CD4-positive, alpha-beta T cell treated with Interleukin-4 for 1 hour (primary cell): ENCODE measurements around the gene FSD1L.

Experiments
- DNase-seq, 2 donors: peaks; one replicate each; pipeline ENCODE4 v3.0.0-alpha.2; 2020 to 2022

FSD1L gene

DNA sequence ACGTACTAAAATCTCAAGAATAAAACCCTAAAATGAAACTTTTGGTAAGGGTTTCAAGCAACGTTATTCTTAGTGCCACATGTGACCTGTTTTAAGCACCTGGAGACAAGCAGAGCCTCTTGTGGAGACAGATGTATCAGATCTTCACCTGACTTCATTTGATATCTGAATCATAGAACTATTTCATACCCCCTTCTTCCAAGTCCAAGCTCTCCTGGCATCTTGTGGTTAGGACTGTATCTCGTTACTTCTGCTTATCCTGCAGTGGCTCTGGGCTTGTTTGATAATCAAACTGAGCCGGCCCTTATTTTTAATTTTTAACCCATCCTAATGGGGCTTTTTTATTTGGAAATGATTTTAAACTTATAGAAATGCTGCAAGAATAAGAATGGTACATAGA is 11.1 kb upstream of the FSD1L start:
- DNase-seq, result no peak

DNA sequence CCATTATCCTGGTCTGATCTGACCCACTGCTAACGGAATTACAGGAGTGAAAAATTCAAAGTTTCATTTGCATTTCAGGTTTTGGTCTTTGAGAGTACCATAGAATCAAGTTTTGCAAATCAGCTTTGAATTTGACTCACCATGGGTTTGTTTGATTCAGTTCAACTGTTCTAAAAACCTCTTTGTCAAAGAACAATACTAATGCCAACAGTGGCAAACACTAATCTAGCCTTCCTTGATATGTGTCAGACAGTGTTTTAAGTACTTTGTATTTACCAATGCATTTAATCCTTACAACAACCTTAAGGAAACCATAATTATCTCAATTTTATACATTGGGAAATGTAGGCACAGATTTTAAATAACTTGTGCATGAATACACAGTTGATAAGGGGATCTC is 10.1 kb upstream of the FSD1L start:
- DNase-seq, result no peak

DNA sequence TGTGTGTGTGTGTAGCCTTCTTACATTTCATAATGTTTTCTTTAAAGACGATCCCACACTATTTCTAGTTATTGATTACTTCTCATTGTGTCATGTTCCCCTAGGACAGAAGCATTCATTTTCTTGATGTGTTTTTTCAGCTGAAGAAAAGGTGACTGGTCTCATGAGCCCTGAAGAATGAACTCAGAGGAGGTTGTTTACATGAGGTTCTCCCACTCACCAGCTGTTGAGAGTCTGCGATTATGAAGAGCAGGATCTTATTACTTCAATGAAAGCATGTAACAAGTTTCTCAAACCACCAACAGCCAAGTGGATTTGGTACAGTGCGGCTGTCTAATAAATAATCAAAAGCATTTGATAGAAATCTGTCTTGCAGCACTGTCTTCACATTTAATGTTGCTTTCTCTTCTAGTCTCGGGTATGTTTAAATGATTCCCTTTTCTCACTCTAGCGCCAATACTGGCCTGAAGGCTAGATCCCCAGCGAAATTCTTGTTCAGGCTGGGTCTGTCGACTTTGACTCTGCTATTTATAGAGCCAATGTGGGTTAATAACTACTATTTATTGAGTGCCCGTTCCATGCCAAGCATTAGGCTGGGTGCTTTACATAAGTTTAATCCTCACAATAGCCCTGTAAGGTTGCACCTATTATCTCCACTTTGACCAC is 9.6 kb upstream of the FSD1L start:
- no peak for DNase-seq

DNA sequence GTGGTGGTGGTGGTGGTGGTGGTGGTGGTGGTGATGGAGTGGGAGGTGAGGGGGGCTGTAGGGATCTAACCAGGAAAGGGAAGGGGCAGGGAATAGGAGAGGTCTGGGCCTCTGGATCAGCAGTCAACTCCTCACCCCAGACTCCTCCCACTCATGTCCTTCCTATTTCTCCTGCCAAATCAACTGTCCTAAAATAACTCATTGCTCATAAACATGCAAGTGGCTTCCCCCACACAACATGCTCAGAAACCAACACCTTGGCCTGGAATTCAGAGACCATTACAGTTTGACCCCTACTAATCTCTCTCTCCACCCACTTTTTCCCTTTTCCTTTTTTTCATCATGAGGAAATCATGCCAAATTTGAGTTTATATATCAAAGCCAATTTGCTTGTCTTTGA is 8.4 kb upstream of the FSD1L start:
- DNase-seq, result no peak

DNA sequence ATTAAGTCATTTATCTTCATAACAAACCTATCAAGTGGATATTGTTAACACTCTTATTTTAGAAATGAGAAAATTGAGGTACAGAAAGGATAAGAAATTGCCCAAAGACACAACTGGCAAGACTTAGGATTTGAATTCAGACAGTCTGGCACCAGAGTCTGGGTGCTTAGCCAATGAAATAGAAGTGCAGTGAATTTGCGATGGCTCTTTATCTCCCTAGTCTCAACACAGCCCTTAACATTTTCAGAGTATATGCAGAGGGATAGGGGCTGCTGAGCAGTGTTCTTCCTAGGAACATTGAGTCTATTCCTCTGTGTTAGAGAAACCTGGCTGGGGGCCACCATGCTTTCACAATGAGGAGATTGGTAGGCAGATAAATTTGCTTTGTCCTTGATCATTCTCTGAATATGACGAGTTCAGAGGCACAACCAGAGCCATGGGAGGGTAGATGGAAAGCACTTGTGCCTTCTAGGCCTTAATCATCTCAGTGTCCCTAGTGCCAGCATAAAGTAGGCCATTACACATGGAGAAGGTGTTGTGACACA is 6.1 kb upstream of the FSD1L start:
- no peak for DNase-seq

DNA sequence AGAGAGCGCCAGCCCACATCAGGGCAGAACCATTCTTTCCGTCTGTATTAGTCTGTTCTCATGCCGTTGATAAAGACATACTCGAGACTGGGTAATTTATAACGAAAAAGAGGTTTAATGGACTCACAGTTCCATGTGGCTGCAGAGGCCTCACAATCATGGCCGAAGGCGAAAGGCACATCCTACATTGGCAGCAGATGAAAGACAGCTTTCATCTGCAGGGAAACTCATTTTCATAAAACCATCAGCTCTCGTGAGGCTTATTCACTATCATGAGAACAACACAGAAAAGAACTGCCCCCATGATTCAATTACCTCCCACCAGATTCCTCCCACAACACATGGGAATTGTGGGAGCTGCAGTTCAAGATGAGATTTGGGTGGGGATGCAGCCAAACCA is 4.7 kb upstream of the FSD1L start:
- no peak for DNase-seq

DNA sequence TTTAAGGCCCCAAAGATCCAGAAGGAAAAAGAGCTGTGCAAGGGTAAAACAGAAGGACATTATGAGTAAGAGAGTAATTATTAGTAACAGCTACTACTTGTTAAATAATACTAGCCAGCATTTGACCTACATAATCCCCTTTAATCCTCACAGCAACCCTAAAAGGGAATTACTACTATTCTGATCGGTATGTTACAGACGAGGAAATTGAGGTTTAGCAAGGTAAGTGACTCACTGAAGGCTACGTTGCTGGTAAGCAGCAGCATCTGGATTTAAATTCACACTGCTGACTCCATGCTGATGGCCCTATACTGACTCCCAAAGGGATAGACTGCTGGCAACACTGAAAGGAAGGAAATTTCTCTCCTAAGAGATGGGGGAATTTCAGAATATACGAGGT is 3.7 kb upstream of the FSD1L start:
- no peak for DNase-seq

DNA sequence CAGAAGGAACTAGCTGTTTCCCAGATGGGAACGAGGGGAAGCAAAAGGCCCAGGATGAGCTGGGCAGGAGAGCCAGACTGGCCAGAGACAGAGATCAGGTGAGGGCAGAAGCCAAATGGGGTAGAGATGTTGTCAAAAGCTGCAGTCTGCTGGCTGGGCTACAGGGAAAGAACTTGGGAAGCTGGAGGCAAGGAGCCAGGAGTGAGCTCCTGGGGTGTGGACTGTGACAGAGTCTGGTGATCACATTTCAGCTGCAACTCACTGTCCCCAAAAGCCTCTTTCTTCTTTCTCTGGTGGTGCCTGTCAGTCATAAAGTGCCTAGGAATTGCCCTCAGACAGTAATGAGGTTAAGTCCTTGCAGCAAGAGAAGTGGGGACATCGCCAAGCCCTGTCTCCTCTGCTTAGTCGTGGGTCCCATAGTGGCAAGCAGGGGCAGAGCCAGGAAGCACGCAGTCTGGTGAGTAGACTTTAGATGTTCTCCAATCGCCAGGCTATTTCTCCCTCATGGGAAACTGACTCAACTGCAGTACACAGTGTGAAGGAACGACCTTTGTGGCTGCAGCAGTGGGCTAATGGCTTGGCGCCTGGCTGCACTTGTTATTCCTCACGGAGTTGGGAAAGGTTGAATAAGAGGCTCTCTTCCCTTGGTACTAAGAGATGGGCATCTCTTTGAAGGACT is 2.5 kb upstream of the FSD1L start:
- DNase-seq, result no peak

DNA sequence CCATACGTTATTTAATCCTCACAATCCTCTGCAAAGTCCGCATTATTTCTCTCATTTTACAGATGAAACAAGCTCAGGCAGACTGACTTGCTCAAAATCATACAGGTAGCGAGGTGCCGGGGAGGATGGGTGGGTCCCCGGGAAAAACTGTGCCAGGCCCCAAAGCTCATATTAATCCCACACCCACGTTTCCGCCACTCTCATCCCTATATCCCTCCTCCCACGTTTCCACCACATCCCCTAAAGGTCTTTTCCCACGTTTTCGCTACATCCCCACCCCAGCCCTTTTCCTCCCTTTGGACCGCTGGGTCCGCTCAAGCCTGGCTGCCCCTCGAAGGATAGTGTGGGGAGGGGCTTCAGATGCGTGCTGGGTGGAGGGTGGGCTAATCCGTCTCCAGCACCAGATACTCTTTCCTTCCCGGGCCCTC is 434 bp upstream of the FSD1L start:
- DNase-seq, result no peak

DNA sequence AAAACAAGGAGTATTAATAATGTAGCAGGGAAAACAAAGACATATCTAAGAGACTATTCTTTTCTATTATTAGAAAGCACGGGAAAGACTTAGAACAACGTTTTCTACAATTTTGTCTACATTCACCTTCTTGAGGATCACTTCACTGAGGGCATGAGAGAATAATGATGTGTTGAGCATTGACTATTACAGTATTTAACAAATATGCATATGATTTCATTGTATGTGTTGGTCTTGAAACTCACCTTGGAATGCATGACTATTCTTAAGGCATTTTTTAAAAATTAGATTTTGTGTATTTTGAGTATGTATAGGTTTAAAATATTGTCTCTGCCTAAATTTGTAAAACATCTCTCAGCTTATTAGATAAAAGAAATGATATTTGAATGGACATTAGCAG is 1.2 kb downstream of the FSD1L start:
- DNase-seq, result no peak

DNA sequence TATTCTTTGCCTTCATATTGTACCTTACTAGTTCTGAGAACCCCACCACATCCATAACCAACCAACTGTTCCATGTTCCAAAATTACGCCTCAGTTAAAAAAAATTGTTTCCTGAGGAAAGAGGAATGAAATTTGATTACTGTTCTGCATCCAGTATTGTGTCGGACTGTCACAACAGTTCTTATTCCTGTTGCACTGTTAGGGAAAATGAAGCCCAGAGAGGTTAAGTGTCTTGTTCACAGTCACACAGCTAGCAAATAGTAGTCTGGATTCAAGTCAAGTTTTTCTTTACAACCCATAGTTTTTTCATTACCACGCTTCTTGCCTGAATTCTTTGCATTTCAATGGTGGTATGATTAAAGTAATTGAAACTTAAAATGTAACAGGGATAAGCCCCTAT is 4.4 kb downstream of the FSD1L start:
- no peak for DNase-seq

DNA sequence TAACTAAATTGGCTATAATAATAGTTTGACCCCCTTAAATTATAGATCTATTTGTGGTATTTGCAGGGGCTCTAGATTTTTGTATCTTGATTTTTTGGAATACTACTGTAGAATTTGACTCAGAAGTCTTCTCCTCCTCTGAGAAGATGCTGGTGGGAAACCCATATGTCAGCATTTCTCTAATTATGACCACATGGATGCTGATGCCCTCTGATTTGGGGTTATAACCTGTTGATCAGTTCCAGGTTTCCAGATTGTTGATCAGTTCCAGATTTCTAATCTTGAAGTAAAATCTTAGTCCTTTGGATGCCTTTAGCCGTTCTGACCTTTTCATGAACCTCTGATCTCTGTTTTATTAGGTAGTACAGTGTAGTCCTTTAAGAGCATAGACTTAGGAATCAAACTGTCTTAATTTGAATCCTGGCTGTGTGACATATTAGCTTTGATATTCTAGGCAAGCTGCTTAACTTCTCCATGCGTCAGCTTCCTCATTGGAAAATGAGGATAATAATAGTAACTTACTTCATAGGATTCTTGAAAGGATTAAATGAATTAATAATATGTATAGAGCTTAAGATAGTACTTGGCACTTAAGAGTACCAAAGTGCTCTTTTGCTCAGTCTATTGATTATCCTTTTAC is 8.1 kb downstream of the FSD1L start:
- DNase-seq, result no peak

DNA sequence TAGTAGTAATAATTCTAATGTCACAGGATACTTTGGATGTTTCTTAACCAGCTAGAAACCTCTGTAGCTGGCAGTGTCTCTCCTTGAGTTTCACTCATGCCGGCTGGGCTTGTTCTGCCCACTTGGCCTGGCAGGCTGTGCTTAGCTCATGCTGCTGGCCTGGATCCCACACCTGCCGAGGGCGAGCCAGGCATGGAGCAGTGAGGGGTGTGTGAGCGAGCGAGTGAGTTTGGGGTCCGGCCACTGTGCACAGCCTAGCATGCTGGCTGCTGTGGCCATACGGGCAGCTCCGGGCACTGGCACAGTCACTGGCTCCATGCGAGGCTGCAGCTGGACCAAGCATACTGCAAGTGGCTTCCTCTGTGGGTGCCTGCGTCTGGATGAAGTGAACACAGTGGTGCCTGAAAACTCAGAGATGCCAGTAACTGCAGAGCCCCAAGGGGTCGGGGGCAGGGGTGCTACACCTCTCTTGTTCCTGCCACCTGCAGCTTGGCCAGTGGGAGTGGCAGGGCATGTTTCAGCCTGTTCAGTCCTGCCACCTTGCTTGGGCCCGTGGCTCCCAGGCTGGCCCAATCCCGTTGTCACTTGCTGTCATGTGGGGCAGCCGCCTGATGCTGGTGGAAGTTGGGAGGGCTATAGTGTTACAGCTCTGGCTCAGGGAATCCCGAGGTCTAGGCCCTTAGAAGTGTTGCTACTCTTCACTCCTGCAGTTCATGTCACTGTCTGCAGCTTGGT is 9.9 kb downstream of the FSD1L start:
- no peak for DNase-seq

DNA sequence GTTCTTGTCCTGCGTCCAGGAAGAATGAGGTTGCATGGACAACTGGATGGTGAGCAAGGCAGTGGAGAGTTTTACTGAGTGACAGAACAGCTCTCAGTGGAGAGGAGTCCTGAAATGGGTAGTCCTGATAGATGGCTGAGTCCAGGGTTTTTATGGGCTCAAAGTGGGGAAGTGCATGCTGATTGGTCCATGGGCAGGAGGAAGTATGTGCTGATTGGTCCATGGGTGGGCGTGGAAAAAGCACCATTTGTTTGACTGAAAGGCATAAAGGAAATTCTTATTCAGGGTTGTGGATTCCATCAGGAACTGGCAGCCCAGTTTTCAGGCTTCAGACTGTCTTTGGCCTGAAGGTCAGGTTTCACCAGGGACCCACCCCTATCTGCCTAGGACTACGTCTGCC is 10.6 kb downstream of the FSD1L start:
- DNase-seq, result no peak

DNA sequence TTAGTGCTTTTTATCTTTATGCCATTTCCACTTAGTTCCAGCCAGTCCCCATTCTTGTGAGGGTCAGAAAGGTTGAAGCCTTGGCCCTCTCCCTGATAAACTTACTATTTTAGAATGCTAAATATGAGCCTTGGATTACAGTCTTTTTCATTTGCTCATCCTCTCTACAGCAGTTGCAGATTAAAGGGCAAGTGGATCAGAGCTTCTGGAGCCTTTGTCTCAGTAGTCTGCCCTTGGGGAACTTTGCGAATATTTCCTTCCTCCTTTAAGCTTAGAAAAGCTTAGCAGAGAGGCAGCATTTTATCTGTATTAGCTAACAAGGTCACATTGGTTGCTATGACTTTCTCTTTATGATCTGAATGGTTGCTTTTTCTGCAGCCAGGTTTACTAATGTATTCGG is 11.5 kb downstream of the FSD1L start:
- DNase-seq, result no peak

DNA sequence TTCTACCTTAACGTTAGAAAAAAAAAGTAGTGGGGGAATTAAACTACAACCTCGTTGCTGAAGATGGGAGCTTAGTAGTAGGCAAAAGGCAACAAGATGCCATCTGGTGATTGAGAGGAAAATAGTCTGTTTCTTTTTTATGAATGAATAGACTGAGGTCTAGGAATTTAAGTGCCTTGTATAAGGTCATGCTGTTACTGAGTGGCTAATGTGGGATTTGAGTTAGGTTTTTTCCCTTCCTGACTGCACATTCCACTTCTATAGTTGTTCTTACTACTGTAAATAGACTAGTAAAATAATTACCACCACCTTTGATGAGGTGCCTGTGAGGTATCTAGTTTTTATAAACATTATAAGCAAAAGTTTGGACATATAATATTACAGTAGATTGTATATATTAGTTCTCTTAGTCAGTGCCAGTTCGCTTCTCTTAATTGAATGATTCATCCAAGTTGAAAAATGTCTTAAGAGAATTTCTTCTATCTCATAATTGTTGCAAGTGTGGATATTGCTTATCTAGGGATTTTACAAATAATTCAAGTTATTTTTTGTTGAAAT is 19.1 kb downstream of the FSD1L start:
- DNase-seq, result no peak

DNA sequence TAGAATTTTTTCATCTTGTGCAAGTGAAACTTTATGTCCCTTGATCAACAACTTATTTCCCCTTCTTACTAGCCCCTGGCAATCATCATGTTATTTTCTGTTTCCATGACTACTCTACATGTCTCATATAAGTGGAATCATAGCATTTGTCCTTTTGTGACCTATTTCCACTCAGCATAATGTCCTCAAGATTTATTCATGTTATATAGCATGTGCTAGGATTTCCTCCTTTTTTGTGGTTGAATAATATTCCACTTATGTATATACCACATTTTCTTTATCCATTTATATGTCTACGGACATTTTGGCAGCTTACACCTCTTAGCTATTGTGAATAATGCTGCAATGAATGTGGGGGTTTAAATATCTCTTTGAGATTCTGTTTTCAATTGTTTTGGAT is 21.0 kb downstream of the FSD1L start:
- no peak for DNase-seq

DNA sequence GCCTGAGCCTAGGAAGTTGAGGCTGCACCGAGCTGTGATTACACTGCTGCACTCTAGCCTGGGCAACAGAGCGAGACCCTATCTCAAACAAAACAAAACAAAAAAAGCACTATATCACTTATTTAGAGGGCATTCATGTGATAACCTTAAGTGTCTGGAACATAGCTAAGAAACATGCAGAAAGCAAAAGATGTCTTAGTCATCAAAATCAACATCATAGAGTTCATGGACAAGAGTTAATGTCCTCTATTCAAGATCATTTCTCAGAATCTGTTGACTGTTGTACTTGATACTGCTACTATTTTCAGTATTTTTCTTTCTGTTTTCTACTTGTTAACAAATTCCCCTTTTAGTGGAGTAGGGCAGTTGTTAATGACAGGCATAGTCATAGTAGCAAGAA is 25.4 kb downstream of the FSD1L start:
- no peak for DNase-seq

DNA sequence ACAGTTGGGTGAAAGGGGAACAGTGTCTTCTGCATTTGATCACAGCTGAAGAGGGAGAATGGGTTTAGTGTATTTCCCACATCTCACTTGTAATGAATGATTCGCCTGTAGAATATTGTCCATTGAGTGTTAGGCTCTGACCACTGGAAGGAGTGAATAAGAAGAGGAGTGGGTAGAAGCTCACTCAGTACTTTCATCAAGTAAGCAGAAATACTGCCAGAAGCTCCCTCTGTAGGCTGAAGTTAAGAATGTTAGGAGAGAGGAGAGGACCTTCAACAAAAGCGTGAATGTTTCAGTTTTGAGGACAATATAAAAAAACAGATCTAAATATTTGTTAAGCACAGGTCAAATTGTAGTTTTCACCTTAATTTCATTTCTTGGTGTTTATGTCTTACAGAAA is 27.5 kb downstream of the FSD1L start:
- DNase-seq, result no peak

DNA sequence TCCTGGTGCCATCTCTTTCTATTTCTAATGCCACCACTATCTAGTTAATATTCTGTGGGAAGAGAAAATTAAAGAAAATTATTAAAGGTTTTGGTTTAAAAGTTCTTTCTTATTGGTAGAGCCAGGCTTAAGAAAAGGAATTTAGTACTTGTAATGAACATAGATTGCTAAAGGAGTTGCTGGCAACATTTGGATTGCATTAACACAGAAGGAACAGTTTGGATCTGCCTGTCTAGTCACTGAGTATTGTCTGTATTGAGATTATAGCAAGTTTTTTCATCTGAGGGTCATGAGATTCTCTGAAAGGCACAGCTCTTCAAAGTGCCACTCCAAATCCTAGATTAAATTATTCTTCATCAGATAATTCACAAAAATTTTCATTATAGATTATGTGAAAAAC is 32.0 kb downstream of the FSD1L start:
- DNase-seq, result no peak

DNA sequence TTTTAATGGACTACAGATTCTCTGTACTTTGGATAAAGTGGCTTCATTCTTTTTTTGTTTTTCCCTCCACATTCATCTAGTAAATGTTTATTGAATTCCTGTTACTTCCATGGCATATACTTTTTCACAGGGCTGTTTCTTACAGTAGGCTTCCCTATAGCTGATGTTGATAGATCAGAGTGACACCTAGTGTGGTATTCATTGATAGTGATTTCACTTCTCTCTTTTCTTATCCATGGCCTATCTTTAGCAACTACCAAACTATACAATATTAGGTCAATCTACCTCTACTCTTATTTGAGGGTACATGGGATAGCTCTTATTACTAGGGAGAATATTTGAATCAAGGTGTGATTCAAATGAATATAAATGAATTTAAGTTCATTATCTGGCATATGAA is 35.8 kb downstream of the FSD1L start:
- no peak for DNase-seq

DNA sequence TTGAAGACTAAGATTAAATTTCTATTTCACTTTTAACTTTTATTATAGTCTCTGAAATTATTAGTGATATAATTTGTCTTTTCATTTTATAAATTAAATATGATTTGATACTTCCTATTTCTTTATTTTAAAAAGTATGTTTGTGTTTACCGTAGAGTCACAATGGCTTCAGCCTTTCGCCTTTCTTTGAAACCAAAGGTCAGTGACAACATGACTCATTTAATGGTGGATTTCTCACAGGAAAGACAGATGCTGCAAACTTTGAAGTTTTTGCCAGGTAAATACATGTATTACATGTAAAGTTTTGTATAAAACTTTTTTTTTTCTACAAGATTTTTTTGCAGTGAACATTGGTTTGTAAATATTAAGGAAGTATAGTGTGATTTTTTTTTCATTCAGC is 36.4 kb downstream of the FSD1L start:
- DNase-seq, result no peak

DNA sequence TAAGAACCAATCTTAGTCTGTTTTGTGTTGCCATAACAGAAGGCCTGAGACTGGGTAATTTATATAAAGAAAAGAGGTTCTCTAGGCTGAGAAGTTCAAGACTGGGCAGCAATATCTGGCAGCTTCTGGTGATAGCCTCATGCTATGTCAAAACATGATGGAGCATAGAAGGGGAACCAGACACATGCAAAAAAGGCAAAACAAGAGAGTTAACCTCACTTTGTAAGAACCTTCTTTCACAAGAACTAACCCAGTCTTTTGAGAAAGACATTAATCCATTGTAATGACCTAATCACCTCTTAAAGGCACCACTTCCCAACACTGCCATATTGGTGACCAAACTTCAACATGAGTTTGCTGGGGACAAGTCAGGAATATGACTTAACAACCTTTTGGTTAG is 37.3 kb downstream of the FSD1L start:
- DNase-seq, result no peak
